Fibroblast of pulmonary artery (primary cell): ENCODE measurements around the gene IGF2BP3.

Experiments
- DNase-seq: peaks from one replicate; pipeline ENCODE4 v3.0.0-alpha.2; 2010; ENCODE audit warnings: low read depth
- H3K4me3 ChIP-seq: replicated peaks from 2 replicates; pipeline ENCODE4 v1.5.1; 2011; ENCODE audit warnings: low read depth, mild to moderate bottlenecking, control low read depth, low read length, moderate library complexity
- TF ChIP-seq, protein P1 (sequence below): IDR thresholded peaks from 2 replicates; pipeline ENCODE4 v1.5.1; 2011; ENCODE audit warnings: mild to moderate bottlenecking, control low read depth, low read length, inconsistent platforms; ENCODE audit errors: missing control alignments

The IGF2BP3 gene

DNA sequence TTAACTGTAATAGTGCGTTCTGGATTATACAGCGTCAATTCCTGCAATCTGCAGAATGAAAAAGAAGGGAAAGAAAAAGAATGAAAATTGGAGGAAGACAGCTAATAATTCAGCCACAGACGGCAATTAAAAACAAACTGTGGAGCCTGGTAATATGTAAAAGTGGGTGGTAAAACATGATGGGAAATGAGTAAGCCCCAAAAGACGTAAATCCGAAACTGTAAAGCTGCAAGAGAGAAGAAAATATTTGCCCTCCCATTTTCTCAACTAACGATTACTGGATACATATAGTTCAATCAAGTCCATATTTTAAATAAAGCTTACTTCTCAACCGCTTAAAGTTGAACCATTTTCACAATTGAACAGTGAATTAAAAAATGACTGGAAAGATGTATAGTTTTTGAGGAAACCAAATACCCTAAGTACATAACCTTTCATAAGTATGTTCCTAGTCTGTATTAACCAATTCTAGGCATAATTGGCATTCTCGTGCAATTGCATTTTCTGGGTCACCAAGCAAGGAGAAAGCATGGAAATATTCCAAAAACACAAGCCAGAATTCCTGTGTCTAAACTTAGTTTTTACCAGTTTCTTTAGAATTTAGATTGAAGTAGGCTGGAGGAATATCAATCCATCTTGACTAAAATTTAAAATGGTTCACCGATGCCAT lies 126.3 kb downstream of the IGF2BP3 start:
- DNase-seq, result no peak
- TF ChIP-seq, protein P1, sequence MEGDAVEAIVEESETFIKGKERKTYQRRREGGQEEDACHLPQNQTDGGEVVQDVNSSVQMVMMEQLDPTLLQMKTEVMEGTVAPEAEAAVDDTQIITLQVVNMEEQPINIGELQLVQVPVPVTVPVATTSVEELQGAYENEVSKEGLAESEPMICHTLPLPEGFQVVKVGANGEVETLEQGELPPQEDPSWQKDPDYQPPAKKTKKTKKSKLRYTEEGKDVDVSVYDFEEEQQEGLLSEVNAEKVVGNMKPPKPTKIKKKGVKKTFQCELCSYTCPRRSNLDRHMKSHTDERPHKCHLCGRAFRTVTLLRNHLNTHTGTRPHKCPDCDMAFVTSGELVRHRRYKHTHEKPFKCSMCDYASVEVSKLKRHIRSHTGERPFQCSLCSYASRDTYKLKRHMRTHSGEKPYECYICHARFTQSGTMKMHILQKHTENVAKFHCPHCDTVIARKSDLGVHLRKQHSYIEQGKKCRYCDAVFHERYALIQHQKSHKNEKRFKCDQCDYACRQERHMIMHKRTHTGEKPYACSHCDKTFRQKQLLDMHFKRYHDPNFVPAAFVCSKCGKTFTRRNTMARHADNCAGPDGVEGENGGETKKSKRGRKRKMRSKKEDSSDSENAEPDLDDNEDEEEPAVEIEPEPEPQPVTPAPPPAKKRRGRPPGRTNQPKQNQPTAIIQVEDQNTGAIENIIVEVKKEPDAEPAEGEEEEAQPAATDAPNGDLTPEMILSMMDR, result no peak
- H3K4me3 ChIP-seq, result no peak overlapping the region

DNA sequence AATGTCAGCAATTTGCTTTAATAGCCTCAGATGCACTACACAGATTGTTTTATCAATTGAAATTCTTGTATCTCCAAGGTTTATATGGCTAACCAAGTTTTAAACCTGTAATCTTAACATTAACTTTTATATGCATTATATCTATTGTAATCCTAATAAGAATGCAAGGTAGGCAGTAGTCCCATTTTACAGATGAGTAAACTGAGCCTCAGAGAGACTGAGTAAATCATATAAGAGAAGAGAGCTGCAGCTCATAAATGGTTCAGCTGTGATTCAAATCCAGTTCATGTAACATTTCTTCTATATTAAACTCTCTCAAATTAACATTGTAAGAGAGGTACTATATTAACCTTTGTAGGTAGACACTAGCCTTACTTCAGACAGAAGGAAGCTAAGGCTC lies 127.2 kb downstream of the IGF2BP3 start:
- TF ChIP-seq, protein P1, result no peak
- H3K4me3 ChIP-seq, result no peak overlapping the region
- no peak for DNase-seq

DNA sequence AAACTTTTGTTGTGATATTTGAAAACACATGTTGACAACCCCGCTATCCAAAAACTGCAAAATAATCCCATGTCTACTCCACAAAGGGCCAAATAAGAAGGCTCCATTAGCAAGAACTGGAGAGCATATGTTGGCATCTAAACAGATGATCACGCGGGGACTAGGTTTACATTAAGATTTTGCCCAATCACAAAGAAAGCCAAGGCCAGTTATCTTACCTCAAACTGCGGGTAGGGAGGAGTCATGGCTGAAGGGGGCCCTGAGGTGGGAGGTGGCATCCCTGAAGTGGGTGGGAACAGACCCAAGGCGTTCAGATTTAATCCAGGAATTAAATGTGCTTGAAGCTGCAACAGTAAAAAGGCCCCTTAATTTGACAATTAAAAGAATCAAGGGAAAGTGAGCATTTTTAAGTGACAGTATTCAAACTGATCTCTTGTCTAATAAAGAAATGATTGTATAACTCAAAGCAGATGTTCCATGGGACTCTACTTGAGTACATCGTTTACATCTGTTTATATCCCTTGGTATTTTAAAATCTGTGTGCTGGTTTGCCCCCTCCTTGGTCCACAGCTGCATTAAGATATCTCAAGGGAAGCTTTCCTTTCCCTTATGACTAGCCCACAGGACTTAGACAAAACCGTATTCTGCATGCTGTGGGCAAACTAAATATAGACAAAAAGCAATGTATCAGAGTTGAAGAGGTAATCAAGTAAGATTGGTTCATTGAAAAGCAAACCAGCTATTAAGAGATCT lies 128.3 kb downstream of the IGF2BP3 start:
- H3K4me3 ChIP-seq, result no peak overlapping the region
- DNase-seq, result no peak
- TF ChIP-seq, protein P1, result no peak

DNA sequence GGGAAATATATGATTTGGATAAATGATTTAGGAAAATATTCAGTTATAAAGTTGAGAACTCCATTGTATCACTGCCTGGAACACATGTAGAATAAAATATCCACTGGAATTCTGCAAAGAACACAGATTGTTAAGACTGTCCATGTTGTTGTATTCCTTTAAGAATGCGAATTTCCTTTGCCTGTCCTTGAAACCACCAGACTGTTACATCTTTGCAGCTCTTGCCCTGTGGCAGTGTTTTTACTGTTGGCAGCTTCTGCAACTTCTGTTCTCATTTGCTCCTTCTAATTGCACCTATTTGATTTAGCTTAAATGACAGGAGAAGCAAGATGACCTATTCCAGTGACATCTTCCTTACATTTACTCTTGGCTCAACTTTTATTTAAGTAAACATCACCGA lies 131.4 kb downstream of the IGF2BP3 start:
- H3K4me3 ChIP-seq, result no peak overlapping the region
- DNase-seq, result no peak
- TF ChIP-seq, protein P1, result no peak

DNA sequence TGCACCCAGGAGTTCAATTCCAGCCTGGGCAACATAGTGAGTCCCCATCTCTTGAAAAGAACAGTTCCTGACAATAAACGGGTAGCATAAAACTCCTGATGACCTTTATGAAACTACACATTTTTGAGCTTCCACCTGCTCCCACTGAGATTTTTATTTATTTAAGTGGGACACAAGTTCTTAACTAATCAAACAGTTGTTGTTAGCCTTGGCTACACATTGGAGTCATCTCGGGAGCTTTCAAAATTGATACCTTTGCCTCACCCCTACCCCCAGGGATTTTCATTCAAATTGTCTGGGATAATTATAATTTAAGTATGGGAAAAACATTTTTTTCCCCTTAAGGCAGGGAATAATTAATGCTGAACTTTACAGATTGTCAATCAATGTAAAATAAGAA lies 131.9 kb downstream of the IGF2BP3 start:
- no peak for DNase-seq
- TF ChIP-seq, protein P1, result no peak
- H3K4me3 ChIP-seq, result no peak overlapping the region

DNA sequence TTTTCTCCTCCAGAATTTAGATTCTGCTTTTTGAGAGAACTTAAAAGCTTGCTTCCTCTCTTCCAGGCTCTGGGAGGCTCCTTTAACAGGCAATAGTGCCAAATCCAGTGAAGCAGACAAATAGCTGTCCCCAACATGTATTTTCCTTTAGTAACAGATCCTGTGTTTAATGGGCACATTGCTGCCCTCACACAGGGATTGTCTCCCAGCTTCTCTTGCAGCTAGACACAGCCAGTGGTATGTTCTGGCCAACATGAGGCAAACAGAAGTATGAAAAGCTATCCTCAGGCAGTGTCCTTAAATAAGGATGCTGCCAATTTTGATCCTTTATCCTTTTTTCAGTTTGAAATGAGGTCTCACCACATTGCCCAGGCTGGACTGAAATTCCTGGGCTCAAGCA lies 132.9 kb downstream of the IGF2BP3 start:
- no peak for DNase-seq
- TF ChIP-seq, protein P1, result no peak
- H3K4me3 ChIP-seq, result no peak overlapping the region
